Heart right ventricle (tissue), 16 donors: ENCODE measurements around the gene PEF1. TPM values are rescaled to one million over a fixed set of nuclear protein-coding genes. Genes with fewer than 3 reads are reported as not detected.

ENCODE experiments used
- ATAC-seq, 8 donors: fragments of 200-7000 bp; cut with Tn5 transposase; one replicate each; pipeline ENCODE4 v1.9.1; 2020; ENCODE audit warnings: mild to moderate bottlenecking in 8 of 8, moderate library complexity in 8 of 8, moderate number of reproducible peaks in 1 of 8
- DNase-seq, 2 donors: peaks; one replicate each; pipeline ENCODE4 v3.0.0-alpha.2; 2020
- H3K27ac ChIP-seq, 10 donors: fragments of 200-600 bp; sonication (generic) in 2 of 10; one replicate each; pipeline versions ENCODE4 v1.5.0 to v1.8.0; 2020 to 2022; ENCODE audit warnings: mild to moderate bottlenecking in 3 of 10
- H3K27me3 ChIP-seq, 7 donors: fragments of 200-600 bp; one replicate each; pipeline ENCODE4 v1.8.0; 2021 to 2022; ENCODE audit warnings: mild to moderate bottlenecking in 2 of 7
- H3K36me3 ChIP-seq, 9 donors: fragments of 200-600 bp; sonication (generic) in 1 of 9; one replicate each; pipeline versions ENCODE4 v1.5.0 to v1.8.0; 2020 to 2022; ENCODE audit warnings: mild to moderate bottlenecking in 2 of 9
- H3K4me1 ChIP-seq, 9 donors: fragments of 200-600 bp; sonication (generic) in 1 of 9; one replicate each; pipeline versions ENCODE4 v1.5.0 to v1.8.0; 2020 to 2022; ENCODE audit warnings: mild to moderate bottlenecking in 4 of 9
- H3K4me3 ChIP-seq, 10 donors: fragments of 200-600 bp; sonication (generic) in 2 of 10; one replicate each; pipeline versions ENCODE4 v1.5.0 to v1.8.0; 2020 to 2022; ENCODE audit warnings: mild to moderate bottlenecking in 7 of 10, moderate library complexity in 2 of 10
- H3K9me3 ChIP-seq, 11 donors: fragments of 200-600 bp in 10 of 11; sonication (generic) in 2 of 11; one replicate each; pipeline versions ENCODE4 v1.5.0 to v1.8.0; 2013 to 2022; ENCODE audit warnings: mild to moderate bottlenecking in 2 of 11, control low read depth in 1 of 11, moderate library complexity in 1 of 11
- CTCF ChIP-seq, 9 donors: fragments of 200-600 bp; sonication (generic) in 2 of 9; IDR thresholded peaks; one replicate each; pipeline versions ENCODE4 v1.5.0 to v1.8.0; 2021 to 2022; ENCODE audit warnings: antibody characterized with exemption in 9 of 9, mild to moderate bottlenecking in 5 of 9, moderate library complexity in 1 of 9
- WGBS, 2 donors: extraction: QIAGEN DNeasy Blood & Tissue Kit; methylation state at CpG; one replicate each; pipeline ENCODE4 v1.1.7; 2013; ENCODE audit warnings: inconsistent platforms in 1 of 2; 5-methylcytosine and 5-hydroxymethylcytosine counted together
- intact Hi-C, 10 donors: fragments of 100-400 bp; cut with DNase I; formaldehyde crosslinking; loops; one replicate each; pipeline versions ENCODE4 v1.11.1 to v1.14.2; 2022
- polyA plus RNA-seq, 2 donors: library from polyadenylated mRNA; stranded (reverse); fragments of 200-250 nt; gene quantifications; one replicate each; pipeline ENCODE4 v1.2.3, GENCODE V29; 2013
- total RNA-seq, 10 donors: library from RNA; stranded (reverse); fragmentation: NEBNext Ultra II Directional in 3 of 10; extraction: Animal tissue kit (Norgen Biotek cat#: 25700) in 3 of 10; gene quantifications; one replicate each; pipeline versions ENCODE4 v1.2.1 to v1.2.4, GENCODE V29; 2021 to 2023
- donor health status: Arrhythmogenic right ventricular cardiomyopathy.
- donor health status: ischemic (EF 13 %, LVEDD 7.1; RV severe dilation, severe dysfunction).
- donor health status: healthy with polysubstance abuse.
- donor health status: DM: no; HTN: yes; CAD: no.
- donor health status: DM: no; HTN: no; CAD: no.
- donor health status: ischemic (EF 25% LVEDD 6.9; RV normal size, moderate dysfunction).
- donor health status: ischemic (EF 25% LVEDD 5.7; RV mildly dilated, moderate dysfunction).
- donor health status: healthy.
- donor health status: DM: yes; HTN: yes; CAD: no.
- donor health status: Ischemic cardiomyopathy.
- donor health status: ischemic (EF 35%, LVEDD 5.7; RV mildly dilated, moderate dysfunction).
- donor health status: nonischemic (EF 11% LVEDD 7.7; RV severe dilation, severe dysfunction).
- donor health status: DM: yes; HTN: yes; CAD: no.
- donor health status: PGD.
- donor health status: ischemic (EF 29% LVEDD 5.4; RV normal size, mild dysfunction).
- donor health status: nonischemic (EF 23%, LVEDD 6.1; RV moderate dilation, normal function).

Gene PEF1
- total and polyA plus RNA-seq, 12 donors, result 35.0 to 94.3 (median 40.0) TPM

- DNase-seq, result no peak
- TF ChIP-seq CTCF (IDR thresholded peaks at IDR 0.05), result no peak
- H3K27me3 ChIP-seq, result peaks cover 0 to 31% (median 10%) of the 10 kb centered on the region in 7 donors
- whole genome bisulfite sequencing, 2 donors, result 71 to 84% methylated on average over 2 of the region's 2 CpGs
- no peak overlapping the region for H3K4me3 ChIP-seq
- no peaks in the 10 kb centered on the region for H3K36me3 ChIP-seq
- H3K9me3 ChIP-seq, result no peaks in the 10 kb centered on the region
- H3K27ac ChIP-seq, result no peak overlapping the region
- intact Hi-C loops, result no loop called here
- no peak for ATAC-seq
- peaks cover 3 to 36% (median 21%) of the 10 kb centered on the region in 9 donors for H3K4me1 ChIP-seq
Measured at GRCh38 chr1:31615939-31616338, 28.7 kb downstream of the PEF1 start.

GRCh38 chr1:31615414-31615813, 29.3 kb downstream of the PEF1 start:
- no peak overlapping the region for H3K27ac ChIP-seq
- H3K27me3 ChIP-seq, result peaks cover 0 to 31% (median 10%) of the 10 kb centered on the region in 7 donors
- no peak for ATAC-seq
- H3K4me1 ChIP-seq, result peaks cover 3 to 36% (median 21%) of the 10 kb centered on the region in 9 donors
- DNase-seq, result no peak
- no peak overlapping the region for H3K4me3 ChIP-seq
- intact Hi-C loops, result no loop called here
- no peaks in the 10 kb centered on the region for H3K9me3 ChIP-seq
- TF ChIP-seq CTCF (IDR thresholded peaks at IDR 0.05), result no peak
- 93% methylated on average over 6 of the region's 6 CpGs for WGBS, 2 donors
- no peaks in the 10 kb centered on the region for H3K36me3 ChIP-seq

GRCh38 chr1:31614414-31615005, 30.2 kb downstream of the PEF1 start:
- Histone ChIP-seq H3K27ac (no peak overlapping the region), H3K4me3 (no peak overlapping the region), H3K4me1 (peaks cover 3 to 36% (median 21%) of the 10 kb centered on the region in 9 donors), H3K27me3 (peaks cover 0 to 31% (median 10%) of the 10 kb centered on the region in 7 donors), H3K9me3 (no peaks in the 10 kb centered on the region), H3K36me3 (no peaks in the 10 kb centered on the region)
- no peak for TF ChIP-seq CTCF (IDR thresholded peaks at IDR 0.05)
- ATAC-seq (no peak), DNase-seq (no peak)
- intact Hi-C loops, result no loop called here
- WGBS, 2 donors, result 73 to 78% methylated on average over 8 of the region's 8 CpGs

GRCh38 chr1:31609514-31610118, 35.1 kb downstream of the PEF1 start:
- no peak for ATAC-seq
- no peak for TF ChIP-seq CTCF (IDR thresholded peaks at IDR 0.05)

More at GRCh38 chr1:31609514-31610118, 35.1 kb downstream of the PEF1 start:
- no peaks in the 10 kb centered on the region for H3K9me3 ChIP-seq
- no peak for DNase-seq
- intact Hi-C loops, result no loop called here
- no peaks in the 10 kb centered on the region for H3K27me3 ChIP-seq
- no peaks in the 10 kb centered on the region for H3K36me3 ChIP-seq
- no peak overlapping the region for H3K4me3 ChIP-seq
- H3K4me1 ChIP-seq, result peaks cover 0 to 16% (median 11%) of the 10 kb centered on the region in 9 donors
- no peak overlapping the region for H3K27ac ChIP-seq
- WGBS, 2 donors, result 32 to 47% methylated on average over 1 of the region's 1 CpG
